MV-4-11 (cell line): ENCODE results near the gene FAM114A2.
"Not testable (repeated sequence)": the region's sequence is repeated elsewhere in the genome, so short reads cannot be mapped to it uniquely, and the experiment has no call there.

Experiments used
- DNase-seq: peaks from one replicate; lab custom pipeline; 2025; lab: John Stamatoyannopoulos, UW

The FAM114A2 gene

DNA sequence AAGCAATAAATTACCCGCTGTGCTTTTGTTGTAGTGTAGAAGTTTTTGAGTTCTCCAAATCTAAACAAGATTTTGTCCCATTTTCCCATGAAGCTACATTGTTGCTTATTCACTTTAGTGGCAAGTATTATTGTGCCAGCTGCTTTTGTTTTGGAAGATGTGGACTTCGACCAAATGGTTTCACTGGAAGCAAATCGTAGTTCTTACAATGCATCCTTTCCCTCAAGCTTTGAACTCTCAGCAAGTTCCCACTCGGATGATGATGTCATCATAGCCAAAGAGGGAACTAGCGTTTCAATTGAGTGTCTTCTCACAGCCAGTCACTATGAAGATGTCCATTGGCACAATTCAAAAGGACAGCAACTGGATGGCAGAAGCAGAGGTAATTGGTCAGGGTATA is 10.9 kb upstream of the FAM114A2 start:
- peak; percentile 20 for DNase-seq

GRCh38 chr5:154047324-154047723 is 8.6 kb upstream of the FAM114A2 start:
- no peak for DNase-seq

DNA sequence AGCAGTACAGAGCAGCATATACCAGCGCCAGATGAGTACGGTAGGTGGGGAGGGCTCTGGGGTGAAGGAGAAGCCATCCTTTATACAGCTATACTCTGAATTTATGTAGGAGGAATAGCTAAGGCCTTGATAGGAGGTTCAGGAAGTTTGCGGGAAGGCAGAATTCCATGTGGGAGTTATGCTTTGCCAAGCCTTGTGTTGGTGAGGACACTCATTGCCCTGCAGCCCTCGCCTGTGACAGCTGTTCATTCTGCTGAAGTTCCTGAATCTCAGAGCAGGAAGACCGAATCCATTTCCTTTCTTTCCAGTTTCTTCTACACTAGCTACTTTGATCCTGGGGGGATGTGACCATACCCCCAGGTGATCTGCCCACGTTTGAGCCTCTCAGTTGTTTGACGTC is 7.8 kb upstream of the FAM114A2 start:
- no peak for DNase-seq

DNA sequence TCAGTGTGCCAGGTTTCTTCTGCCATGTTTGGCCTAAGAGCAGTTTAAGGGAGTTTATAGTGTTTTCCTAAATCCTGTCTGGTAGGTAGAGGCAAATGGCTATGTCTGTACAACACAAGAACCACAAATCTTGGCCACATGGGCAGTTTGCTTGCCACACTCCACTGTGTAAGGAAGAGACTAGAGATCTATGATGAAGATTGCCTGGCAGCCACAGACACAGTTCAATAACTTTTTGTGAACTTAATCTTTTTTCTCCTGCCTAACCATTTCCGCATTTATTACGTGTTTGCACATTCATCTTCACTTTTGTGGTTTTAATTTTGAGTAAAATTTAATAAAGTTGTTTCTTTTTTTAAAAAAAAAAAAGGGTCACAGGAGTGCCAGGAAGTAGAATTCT is 5.9 kb upstream of the FAM114A2 start:
- no peak for DNase-seq

DNA sequence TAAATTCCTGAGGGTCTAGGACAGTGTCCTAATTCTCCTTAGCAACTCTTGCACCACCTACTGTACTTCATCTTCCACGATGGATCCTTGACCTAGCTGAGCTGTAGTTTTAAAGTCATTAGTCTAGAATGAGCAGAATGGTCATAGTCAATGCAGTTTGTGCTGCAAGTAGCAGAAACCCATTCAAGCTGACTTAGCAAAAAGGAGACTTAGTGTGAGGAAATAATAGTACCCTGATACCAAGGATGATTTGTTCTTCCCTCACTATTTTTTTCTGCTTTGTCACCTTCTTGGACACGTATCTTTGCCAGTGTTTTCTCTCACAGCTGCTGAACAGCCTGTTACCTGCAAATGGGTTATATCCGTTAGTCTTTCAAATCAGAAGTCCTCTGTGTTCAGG is 5.4 kb upstream of the FAM114A2 start:
- DNase-seq = no peak

GRCh38 chr5:154042766-154043165 is 4.1 kb upstream of the FAM114A2 start:
- DNase-seq = peak; percentile 27

- DNase-seq = no peak
These were observed 734 bp upstream of the FAM114A2 start for GRCh38 chr5:154039458-154039829.

DNA sequence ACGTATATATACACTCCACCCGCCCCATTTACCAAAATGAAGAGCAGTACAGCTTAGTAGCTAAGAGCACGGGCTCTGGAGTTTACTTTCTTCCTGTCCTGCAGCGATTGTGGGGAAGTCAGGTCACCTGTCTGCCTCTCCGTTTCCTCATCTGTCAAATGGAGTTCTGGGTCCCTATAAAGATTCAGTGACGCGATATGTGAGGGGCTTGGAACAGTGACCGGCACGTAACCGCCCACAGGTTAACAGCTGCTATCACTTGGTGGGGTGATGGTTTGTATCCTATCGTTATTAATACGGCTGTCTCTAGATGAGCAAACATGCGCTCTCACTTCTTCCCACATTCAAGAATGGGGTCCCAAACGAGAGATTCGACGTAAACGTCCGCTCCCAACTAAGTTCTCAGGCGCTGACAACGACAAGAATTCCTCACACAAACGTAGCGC is 426 bp downstream of the FAM114A2 start:
- DNase-seq = no peak

DNA sequence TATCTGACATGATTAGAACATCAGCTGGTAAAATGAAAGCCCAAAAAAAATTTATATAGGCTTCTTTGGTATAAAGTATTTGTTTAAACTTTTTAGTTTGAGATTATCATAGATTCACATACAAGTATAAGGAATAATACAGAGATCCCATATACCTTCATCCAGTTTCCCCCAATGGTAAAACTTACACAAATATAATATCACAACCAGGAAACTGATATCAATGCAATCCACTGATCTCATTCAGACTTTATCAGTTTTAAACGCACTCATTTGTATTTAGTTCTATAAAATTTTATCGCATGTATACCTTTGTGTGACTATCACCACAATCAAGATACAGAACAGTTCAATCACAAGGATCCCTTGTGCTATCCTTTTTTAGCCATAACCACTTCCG is 3.8 kb downstream of the FAM114A2 start:
- DNase-seq = no peak

- DNase-seq = no peak
These were observed 6.7 kb downstream of the FAM114A2 start for GRCh38 chr5:154031937-154032489.

- DNase-seq = no peak
These were observed 12.8 kb downstream of the FAM114A2 start for GRCh38 chr5:154025951-154026350.

DNA sequence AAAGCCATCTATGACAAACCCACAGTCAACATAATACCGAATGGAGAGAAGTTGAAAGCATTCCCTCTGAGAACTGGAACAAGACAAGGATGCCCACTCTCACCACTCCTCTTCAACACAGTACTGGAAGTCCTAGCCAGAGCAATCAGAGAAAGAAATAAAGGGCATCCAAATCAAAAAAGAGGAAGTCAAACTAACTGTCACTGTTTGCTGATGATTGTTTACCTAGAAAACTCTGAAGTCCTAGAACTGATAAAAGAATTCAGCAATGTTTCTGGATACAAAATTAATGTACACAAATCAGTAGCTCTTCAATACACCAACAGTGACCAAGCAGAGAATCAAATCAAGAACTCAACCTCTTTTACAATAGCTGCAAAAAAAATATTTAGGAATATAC is 19.8 kb downstream of the FAM114A2 start:
- not testable (repeated sequence) for DNase-seq

GRCh38 chr5:154015071-154015693 is 23.5 kb downstream of the FAM114A2 start:
- DNase-seq = no peak

DNA sequence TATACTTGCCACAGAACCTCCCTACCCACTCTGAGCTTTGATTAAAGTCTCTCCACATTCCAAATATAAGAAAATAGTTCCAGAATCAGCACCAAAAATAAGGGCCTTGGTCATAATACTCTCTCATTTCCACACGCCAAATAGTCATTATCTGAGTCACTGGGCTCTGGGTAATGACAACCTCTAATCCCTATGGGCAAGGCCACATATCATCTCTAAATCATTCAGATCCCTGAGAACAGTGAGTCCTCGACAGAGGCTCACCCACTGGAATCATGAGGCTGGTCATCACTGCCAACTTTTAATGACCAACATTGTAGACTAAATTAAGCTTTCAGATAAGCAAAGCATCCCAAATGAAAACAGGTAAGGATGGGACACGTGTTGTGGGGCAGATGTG is 28.1 kb downstream of the FAM114A2 start:
- no peak for DNase-seq

DNA sequence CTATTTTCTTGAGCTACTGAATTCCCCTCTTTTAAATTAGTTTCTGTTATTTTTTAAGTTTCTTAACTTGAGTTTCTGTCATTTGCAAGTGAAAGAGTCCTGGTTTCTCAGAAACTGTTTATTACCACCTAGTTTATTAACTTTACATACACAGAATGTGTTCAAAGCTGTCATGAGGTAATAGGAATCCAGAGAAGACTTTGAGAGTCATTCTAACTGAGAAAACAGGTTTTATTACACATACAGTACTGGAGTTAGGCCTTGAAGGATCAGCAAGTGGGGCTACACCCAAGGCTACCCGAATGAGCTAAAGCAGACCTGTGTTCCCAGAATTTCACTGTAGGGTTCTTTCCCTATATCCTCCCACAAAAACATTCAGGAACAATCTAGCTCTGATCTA is 33.1 kb downstream of the FAM114A2 start:
- no peak for DNase-seq

- DNase-seq = no peak
These were observed 36.1 kb downstream of the FAM114A2 start for GRCh38 chr5:154002511-154003020.

DNA sequence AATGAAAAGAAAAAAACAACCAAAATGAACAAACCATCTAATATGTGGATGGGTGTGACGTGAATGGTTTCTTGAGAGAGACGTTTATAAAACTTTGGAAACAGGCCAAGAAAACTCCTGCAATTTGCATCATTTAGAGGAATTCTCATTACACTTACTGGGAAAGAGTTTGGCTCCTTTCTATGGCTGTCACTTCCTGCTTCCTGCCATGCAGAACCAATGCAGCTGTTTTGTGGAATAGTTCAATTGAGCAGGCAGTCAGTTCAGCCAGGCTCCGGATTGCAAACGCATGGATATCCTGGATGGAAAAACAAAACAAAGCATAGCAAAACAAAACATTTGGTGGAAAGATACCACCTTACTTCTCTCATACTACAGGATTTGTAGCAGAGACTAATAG is 36.6 kb downstream of the FAM114A2 start:
- DNase-seq = no peak

DNA sequence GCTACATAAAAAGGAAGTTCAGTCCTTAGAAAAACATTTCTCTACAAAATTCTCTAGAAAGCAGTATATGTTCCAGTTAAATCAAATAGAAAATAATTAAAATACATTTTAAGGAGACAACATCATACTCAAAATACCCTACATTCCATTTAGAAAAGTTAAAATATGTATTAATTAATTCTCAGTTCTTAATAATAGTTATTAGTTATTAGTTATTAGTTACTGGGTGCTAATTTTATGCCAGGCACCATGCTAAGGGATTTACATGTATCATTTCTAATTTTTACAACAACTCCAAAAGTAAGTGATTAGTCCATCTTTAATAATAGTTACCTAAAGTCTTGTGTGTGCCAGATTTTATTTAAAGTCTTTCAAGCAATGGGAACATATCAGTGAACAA is 38.0 kb downstream of the FAM114A2 start:
- DNase-seq = no peak

DNA sequence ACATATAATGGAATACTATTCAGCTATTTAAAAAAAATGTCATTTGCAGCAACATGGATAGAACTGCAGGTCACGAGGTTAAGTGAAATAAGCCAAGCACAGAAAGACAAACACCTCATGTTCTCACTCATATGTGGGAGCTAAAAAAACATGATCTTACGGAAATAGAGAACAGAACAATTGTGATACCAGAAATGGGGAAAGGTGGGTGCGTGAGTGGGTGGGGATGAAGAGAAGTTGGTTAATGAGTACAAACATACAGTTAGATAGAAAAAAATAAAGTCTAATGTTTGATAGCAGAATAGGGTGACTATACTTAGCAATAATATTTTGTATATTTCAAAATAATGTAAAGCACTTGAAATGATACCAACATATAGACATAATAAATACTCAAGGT is 38.7 kb downstream of the FAM114A2 start:
- no peak for DNase-seq

DNA sequence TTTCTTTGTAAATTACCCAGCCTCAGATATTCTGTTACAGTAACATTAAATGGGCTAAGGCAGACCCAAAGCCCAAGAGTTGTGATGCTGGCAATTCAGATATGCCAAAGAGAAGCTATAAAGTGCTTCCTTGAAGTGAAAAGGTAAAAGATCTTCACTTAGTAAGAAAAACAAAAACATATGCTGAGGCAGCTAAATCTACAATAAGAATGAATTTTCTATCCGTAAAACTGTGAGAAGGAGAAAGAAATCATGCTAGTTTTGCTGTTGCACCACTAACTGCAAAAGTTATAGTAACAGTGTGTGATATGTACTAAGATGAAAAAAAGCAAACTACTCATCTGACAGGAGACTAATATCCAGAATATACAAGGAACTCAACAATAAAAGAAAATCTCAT is 39.9 kb downstream of the FAM114A2 start:
- DNase-seq = no peak

- DNase-seq = no peak
These were observed 40.7 kb downstream of the FAM114A2 start for GRCh38 chr5:153998010-153998409.

- no peak for DNase-seq
These were observed 47.5 kb downstream of the FAM114A2 start for GRCh38 chr5:153991168-153991567.

GRCh38 chr5:153988510-153988909 is 50.2 kb downstream of the FAM114A2 start:
- DNase-seq = no peak

DNA sequence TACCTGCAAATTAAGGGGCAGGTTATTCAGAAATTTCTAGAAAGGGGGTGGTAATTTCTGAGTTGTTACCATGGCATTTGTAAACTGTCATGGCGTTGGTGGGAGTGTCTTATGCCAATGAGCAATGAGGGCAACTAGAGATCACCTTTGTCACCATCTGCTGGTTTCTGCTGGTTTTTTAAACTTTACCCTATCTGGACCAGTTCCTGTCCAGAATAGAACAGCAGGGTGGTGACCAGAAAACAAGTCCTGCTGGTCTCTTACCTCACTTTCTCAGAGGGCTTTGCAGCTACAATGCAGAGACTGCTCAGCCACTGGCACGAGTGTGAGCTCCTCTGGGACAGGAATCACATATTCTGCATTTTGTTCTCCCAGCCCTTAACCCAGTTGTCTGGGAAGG is 51.4 kb downstream of the FAM114A2 start:
- no peak for DNase-seq
